ENCODE measurements around the gene NEURL3.
A peak's percentile ranks its signal among the peaks of the same experiment; 100 is the strongest.
"Not testable (repeated sequence)": the region's sequence is repeated elsewhere in the genome, so short reads cannot be mapped to it uniquely, and the experiment has no call there.

Gene NEURL3

GRCh38 chr2:96506016-96506906 lies 1.1 kb upstream of the NEURL3 start:
- no peak for DNase-seq

GRCh38 chr2:96503637-96504243 lies 1.4 kb downstream of the NEURL3 start:
- no peak for DNase-seq

GRCh38 chr2:96502891-96503636 lies 2.1 kb downstream of the NEURL3 start:
- no peak for DNase-seq

GRCh38 chr2:96501886-96502810 lies 3.0 kb downstream of the NEURL3 start:
- no peak for DNase-seq

- no peak for DNase-seq
These were observed 3.7 kb downstream of the NEURL3 start for GRCh38 chr2:96501471-96501874.

- no peak for DNase-seq
These were observed 4.6 kb downstream of the NEURL3 start for GRCh38 chr2:96500385-96501066.

- DNase-seq = no peak
These were observed 5.8 kb downstream of the NEURL3 start for GRCh38 chr2:96499061-96499960.

- not testable (repeated sequence) for DNase-seq
These were observed 6.5 kb downstream of the NEURL3 start for GRCh38 chr2:96498611-96499010.

GRCh38 chr2:96498021-96498431 lies 7.1 kb downstream of the NEURL3 start:
- DNase-seq = no peak

GRCh38 chr2:96495982-96496629 lies 9.1 kb downstream of the NEURL3 start:
- DNase-seq = no peak

- no peak for DNase-seq
These were observed 11.0 kb downstream of the NEURL3 start for GRCh38 chr2:96494188-96494587.

GRCh38 chr2:96493072-96493471 lies 12.1 kb downstream of the NEURL3 start:
- DNase-seq = no peak

GRCh38 chr2:96491860-96492497 lies 13.2 kb downstream of the NEURL3 start:
- no peak for DNase-seq

GRCh38 chr2:96489663-96490062 lies 15.5 kb downstream of the NEURL3 start:
- DNase-seq = no peak

- no peak for DNase-seq
These were observed 15.9 kb downstream of the NEURL3 start for GRCh38 chr2:96489261-96489660.

- DNase-seq = no peak
These were observed 18.5 kb downstream of the NEURL3 start for GRCh38 chr2:96486696-96487095.

- DNase-seq = peak; percentile 67
These were observed 19.2 kb downstream of the NEURL3 start for GRCh38 chr2:96485751-96486651.

GRCh38 chr2:96485350-96485749 lies 19.8 kb downstream of the NEURL3 start:
- no peak for DNase-seq

- DNase-seq = no peak
These were observed 21.1 kb downstream of the NEURL3 start for GRCh38 chr2:96484091-96484490.

Measured in NK-92 treated with Interleukin-12 subunit alpha and Interleukin-12 subunit beta, amount 100 ng/mL, for 24 hours (cell line).